ENCODE results near the gene ID2.
"Not testable (repeated sequence)": the region's sequence is repeated elsewhere in the genome, so short reads cannot be mapped to it uniquely, and the experiment has no call there.

The ID2 gene

DNA sequence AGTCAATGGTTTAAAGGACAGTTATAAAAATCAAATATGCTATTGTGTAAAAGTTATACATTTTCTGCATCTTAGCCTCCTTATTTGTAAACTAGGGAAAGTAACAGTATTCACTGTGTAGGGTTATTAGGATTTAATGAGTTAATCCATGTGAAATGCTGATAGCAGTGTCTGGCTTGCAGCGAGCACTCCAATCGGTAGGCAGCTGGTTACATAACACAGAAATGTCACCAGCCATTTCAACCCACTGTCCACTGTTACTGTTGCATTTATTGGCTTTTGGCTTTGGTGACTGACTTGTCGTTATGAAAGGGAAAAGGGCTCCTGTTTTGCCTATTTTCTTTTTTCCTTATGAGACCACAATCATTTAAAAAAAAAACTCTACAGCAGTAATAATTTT lies 38.9 kb downstream of the ID2 start:
- H3K4me3 ChIP-seq (ENCODE audit: low read length), result no peak overlapping the region
- TF ChIP-seq, protein P1, sequence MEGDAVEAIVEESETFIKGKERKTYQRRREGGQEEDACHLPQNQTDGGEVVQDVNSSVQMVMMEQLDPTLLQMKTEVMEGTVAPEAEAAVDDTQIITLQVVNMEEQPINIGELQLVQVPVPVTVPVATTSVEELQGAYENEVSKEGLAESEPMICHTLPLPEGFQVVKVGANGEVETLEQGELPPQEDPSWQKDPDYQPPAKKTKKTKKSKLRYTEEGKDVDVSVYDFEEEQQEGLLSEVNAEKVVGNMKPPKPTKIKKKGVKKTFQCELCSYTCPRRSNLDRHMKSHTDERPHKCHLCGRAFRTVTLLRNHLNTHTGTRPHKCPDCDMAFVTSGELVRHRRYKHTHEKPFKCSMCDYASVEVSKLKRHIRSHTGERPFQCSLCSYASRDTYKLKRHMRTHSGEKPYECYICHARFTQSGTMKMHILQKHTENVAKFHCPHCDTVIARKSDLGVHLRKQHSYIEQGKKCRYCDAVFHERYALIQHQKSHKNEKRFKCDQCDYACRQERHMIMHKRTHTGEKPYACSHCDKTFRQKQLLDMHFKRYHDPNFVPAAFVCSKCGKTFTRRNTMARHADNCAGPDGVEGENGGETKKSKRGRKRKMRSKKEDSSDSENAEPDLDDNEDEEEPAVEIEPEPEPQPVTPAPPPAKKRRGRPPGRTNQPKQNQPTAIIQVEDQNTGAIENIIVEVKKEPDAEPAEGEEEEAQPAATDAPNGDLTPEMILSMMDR (conservative IDR thresholded peaks at IDR 0.05; ENCODE audit: low read length), result no peak
- DNase-seq (ENCODE audit: low read depth), result no peak

GRCh38 chr2:8721410-8721809 lies 39.6 kb downstream of the ID2 start:
- no peak for DNase-seq (ENCODE audit: low read depth)
- TF ChIP-seq, protein P1 (conservative IDR thresholded peaks at IDR 0.05; ENCODE audit: low read length), result no peak
- H3K4me3 ChIP-seq (ENCODE audit: low read length), result no peak overlapping the region

DNA sequence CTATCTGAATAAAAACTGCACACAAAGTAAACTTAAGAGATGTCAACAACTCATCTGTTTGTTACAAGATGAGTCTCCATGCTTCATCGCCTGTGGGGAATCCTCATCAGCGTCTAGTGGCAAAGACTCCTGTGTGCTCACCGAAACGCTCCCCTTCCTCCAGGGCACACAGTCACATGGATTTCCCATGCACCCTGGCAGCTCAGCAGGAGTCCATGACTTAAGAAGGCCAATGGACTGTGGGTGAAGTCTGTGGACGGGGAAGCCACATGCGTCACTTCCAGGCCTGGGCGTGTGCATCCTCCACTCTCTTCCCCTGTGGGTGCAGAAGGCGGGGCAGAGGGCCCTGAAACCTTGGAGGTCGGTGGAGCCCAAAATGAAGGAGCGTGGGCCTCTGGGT lies 41.1 kb downstream of the ID2 start:
- DNase-seq (ENCODE audit: low read depth), result no peak
- H3K4me3 ChIP-seq (ENCODE audit: low read length), result no peak overlapping the region
- TF ChIP-seq, protein P1 (conservative IDR thresholded peaks at IDR 0.05; ENCODE audit: low read length), result no peak

DNA sequence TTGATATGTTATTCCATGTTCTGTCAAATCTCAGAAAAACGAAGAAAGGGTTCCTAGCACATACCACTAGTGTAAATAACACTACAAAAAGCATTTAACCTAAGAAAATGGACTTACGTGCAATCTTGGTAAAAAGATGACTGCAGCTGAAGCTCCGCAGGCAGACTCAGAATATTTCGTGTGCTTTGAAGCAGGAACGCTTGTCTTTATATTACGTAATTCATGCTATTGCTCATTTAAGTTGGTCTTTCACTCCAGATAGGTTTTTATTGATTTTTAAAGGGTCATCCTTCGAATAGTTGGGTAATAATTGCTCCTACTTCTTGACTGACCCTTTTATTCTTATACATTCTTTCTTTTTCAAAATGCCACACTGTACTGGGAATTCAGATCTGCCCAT lies 44.0 kb downstream of the ID2 start:
- H3K4me3 ChIP-seq (ENCODE audit: low read length), result no peak overlapping the region
- DNase-seq (ENCODE audit: low read depth), result no peak
- TF ChIP-seq, protein P1 (conservative IDR thresholded peaks at IDR 0.05; ENCODE audit: low read length), result no peak

- TF ChIP-seq, protein P1 (conservative IDR thresholded peaks at IDR 0.05; ENCODE audit: low read length), result no peak
- DNase-seq (ENCODE audit: low read depth), result no peak
These were observed 46.6 kb downstream of the ID2 start for GRCh38 chr2:8728305-8729015.

DNA sequence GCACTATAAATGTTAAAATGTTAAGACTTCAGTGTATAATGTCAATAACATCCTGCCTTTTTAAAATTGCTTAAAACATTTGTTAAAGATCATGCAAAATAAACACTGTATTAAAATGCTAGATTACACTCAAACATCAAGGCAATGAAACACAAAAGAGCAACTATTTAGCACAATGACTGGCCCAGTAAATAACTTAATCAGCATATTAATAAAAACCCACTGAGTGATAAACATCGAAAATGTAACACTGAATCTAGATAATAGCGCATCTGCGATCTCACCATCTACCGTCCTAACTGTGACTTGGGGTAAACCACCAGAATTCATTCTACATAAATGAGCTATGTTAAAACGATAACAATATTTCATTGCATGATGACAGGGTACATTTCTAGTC lies 47.2 kb downstream of the ID2 start:
- H3K4me3 ChIP-seq (ENCODE audit: low read length); DNase-seq (ENCODE audit: low read depth): not testable (repeated sequence)

More at GRCh38 chr2:8728305-8729015, 46.6 kb downstream of the ID2 start:
- no peak overlapping the region for H3K4me3 ChIP-seq (ENCODE audit: low read length)

- TF ChIP-seq, protein P1 (conservative IDR thresholded peaks at IDR 0.05; ENCODE audit: low read length), result no peak
- no peak for DNase-seq (ENCODE audit: low read depth)
- no peak overlapping the region for H3K4me3 ChIP-seq (ENCODE audit: low read length)
These were observed 48.1 kb downstream of the ID2 start for GRCh38 chr2:8729939-8730338.

All from AG10803 (cell line).